GM12892 (cell line): Measurements from ENCODE around the gene KHNYN.

ENCODE experiments used
- POLR2A ChIP-seq: IDR thresholded peaks from 2 replicates; pipeline ENCODE4 v1.6.1; 2011; ENCODE audit warnings: low read depth, low read length, control low read depth
- POLR2AphosphoS5 ChIP-seq: IDR thresholded peaks from 2 replicates; pipeline ENCODE4 v1.6.1; 2011; ENCODE audit warnings: low read depth, low read length, control low read depth

- TF ChIP-seq POLR2A (no peak), POLR2AphosphoS5 (no peak)
Measured at GRCh38 chr14:24443053-24443665, 13.4 kb downstream of the KHNYN start.
